Keratinocyte (primary cell): ENCODE measurements around the gene SEPHS2.

ENCODE experiments used
- EZH2 ChIP-seq: IDR thresholded peaks from one replicate; pipeline ENCODE4 v1.6.1; 2012; ENCODE audit warnings: inconsistent platforms, mild to moderate bottlenecking, low read length, moderate library complexity
- TF ChIP-seq, protein P1 (sequence below), 3 experiments: IDR thresholded peaks in 1 of 3; conservative IDR thresholded peaks in 1 of 3; optimal IDR thresholded peaks in 1 of 3; 2 replicates in 2 of 3; 3 replicates in 1 of 3; pipeline versions ENCODE3 to v1.5.1; 2011; ENCODE audit warnings: low read length in 3 of 3, mild to moderate bottlenecking in 3 of 3, moderate library complexity in 2 of 3, control low read depth in 1 of 3, inconsistent platforms in 1 of 3; ENCODE audit not compliant: insufficient read depth in 2 of 3; ENCODE audit errors: extremely low read depth in 1 of 3

GRCh38 chr16:30421010-30421409 lies 24.7 kb downstream of the SEPHS2 start:
- TF ChIP-seq EZH2: no peak
- TF ChIP-seq, protein P1, sequence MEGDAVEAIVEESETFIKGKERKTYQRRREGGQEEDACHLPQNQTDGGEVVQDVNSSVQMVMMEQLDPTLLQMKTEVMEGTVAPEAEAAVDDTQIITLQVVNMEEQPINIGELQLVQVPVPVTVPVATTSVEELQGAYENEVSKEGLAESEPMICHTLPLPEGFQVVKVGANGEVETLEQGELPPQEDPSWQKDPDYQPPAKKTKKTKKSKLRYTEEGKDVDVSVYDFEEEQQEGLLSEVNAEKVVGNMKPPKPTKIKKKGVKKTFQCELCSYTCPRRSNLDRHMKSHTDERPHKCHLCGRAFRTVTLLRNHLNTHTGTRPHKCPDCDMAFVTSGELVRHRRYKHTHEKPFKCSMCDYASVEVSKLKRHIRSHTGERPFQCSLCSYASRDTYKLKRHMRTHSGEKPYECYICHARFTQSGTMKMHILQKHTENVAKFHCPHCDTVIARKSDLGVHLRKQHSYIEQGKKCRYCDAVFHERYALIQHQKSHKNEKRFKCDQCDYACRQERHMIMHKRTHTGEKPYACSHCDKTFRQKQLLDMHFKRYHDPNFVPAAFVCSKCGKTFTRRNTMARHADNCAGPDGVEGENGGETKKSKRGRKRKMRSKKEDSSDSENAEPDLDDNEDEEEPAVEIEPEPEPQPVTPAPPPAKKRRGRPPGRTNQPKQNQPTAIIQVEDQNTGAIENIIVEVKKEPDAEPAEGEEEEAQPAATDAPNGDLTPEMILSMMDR (optimal IDR thresholded peaks at IDR 0.05 in 1 of 3, IDR thresholded peaks at IDR 0.05 in 1 of 3, conservative IDR thresholded peaks at IDR 0.05 in 1 of 3; ENCODE audit: extremely low read depth in 1 of 3, insufficient read depth in 2 of 3, low read length in 3 of 3): no peak
